Activated T-cell treated with anti-CD3 and anti-CD28 coated beads, Interleukin-2, amount 50 U/mL, for 24 hours (primary cell): ENCODE measurements around the gene IFI27.
"Not testable (repeated sequence)": the region's sequence is repeated elsewhere in the genome, so short reads cannot be mapped to it uniquely, and the experiment has no call there.

Experiments
- DNase-seq: peaks from one replicate; pipeline ENCODE4 v3.0.0-alpha.2; 2020
- H3K27ac Mint-ChIP-seq: 2 replicates; pipeline ENCODE4 v1.8.0; 2020; ENCODE audit warnings: mild to moderate bottlenecking, mixed read lengths
- H3K27me3 Mint-ChIP-seq: 2 replicates; pipeline ENCODE4 v1.8.0; 2020; ENCODE audit warnings: mixed read lengths
- H3K36me3 Mint-ChIP-seq: 2 replicates; pipeline ENCODE4 v1.8.0; 2020; ENCODE audit warnings: low read depth, mixed read lengths
- H3K4me1 Mint-ChIP-seq: 2 replicates; pipeline ENCODE4 v1.8.0; 2020; ENCODE audit warnings: low read depth, mixed read lengths
- H3K4me3 Mint-ChIP-seq: 2 replicates; pipeline ENCODE4 v1.8.0; 2020; ENCODE audit warnings: mild to moderate bottlenecking, moderate library complexity, mixed read lengths
- H3K9me3 Mint-ChIP-seq: 2 replicates; pipeline ENCODE4 v1.8.0; 2020; ENCODE audit warnings: mixed read lengths

The IFI27 gene

GRCh38 chr14:94110552-94111181, at the start of gene IFI27:
IFI27 (plus strand) TSS chr14:94110736.
- Mint-ChIP-seq H3K4me1 (no peaks in the 10 kb centered on the region), H3K27me3 (peaks cover 6% of the 10 kb centered on the region), H3K4me3 (no peak within 1 kb of the TSS), H3K9me3 (no peaks in the 10 kb centered on the region), H3K27ac (no peak within 1 kb of the TSS), H3K36me3 (no peaks in the 10 kb centered on the region)
- DNase-seq: no peak

- H3K4me3 Mint-ChIP-seq: no peak overlapping the region
- no peaks in the 10 kb centered on the region for H3K9me3 Mint-ChIP-seq
- H3K36me3 Mint-ChIP-seq: peaks cover 89% of the 10 kb centered on the region
These were observed 48.1 kb upstream of the IFI27 start for GRCh38 chr14:94062344-94062940.

DNA sequence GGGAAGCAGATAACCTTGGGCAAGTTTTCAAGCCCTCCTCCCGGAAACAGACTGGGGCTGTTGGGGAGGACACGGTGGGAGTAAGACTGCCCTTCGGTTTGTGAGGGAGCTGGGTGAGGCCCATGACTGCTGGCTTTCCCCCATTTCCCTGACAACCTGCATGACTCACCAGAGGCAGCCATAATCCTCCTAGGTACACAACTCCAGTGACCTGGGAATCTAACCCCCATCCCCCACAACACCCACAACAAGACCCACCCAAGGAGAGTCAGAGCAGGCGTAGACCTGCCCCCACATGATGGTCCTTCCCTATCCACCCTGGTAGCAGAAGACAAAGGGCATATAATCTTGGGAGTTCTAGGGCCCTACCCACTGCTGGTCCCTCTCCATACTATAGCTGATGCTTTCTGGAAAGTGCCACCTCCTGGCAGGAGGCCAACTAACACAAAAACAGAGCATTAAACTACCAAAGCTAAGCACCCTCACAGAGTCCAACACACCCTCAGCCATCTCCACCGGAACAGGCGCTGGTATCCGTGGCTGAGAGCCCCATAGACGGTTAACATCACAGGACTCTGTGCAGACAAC, 44.4 kb upstream of the IFI27 start:
- peaks cover 89% of the 10 kb centered on the region for H3K36me3 Mint-ChIP-seq
- no peak for DNase-seq
- peaks cover 28% of the 10 kb centered on the region for H3K9me3 Mint-ChIP-seq
- H3K27me3 Mint-ChIP-seq: no peaks in the 10 kb centered on the region
- H3K4me1 Mint-ChIP-seq: peaks cover 90% of the 10 kb centered on the region
- no peak overlapping the region for H3K4me3 Mint-ChIP-seq
- H3K27ac Mint-ChIP-seq: peak overlapping the region; percentile 69

More at GRCh38 chr14:94062344-94062940, 48.1 kb upstream of the IFI27 start:
- peaks cover 86% of the 10 kb centered on the region for H3K4me1 Mint-ChIP-seq
- no peaks in the 10 kb centered on the region for H3K27me3 Mint-ChIP-seq
- no peak for DNase-seq
- peak overlapping the region; percentile 53 for H3K27ac Mint-ChIP-seq

- H3K4me3 Mint-ChIP-seq, H3K27ac Mint-ChIP-seq, DNase-seq, H3K27me3 Mint-ChIP-seq: not testable (repeated sequence)
- H3K36me3 Mint-ChIP-seq: peaks cover 97% of the 10 kb centered on the region
- peaks cover 76% of the 10 kb centered on the region for H3K4me1 Mint-ChIP-seq
- H3K9me3 Mint-ChIP-seq: peaks cover 49% of the 10 kb centered on the region
These were observed 38.5 kb upstream of the IFI27 start for GRCh38 chr14:94072076-94072475.

- peaks cover 74% of the 10 kb centered on the region for H3K4me1 Mint-ChIP-seq
- H3K27ac Mint-ChIP-seq: peak overlapping the region; percentile 46
- H3K4me3 Mint-ChIP-seq: peak overlapping the region; percentile 55
- peaks cover 35% of the 10 kb centered on the region for H3K9me3 Mint-ChIP-seq
- DNase-seq: no peak
- H3K27me3 Mint-ChIP-seq: no peaks in the 10 kb centered on the region
- peaks cover 97% of the 10 kb centered on the region for H3K36me3 Mint-ChIP-seq
These were observed 36.0 kb upstream of the IFI27 start for GRCh38 chr14:94074534-94074933.

- H3K27me3 Mint-ChIP-seq: no peaks in the 10 kb centered on the region
- peaks cover 32% of the 10 kb centered on the region for H3K9me3 Mint-ChIP-seq
- H3K4me1 Mint-ChIP-seq: peaks cover 74% of the 10 kb centered on the region
- peak overlapping the region; percentile 66 for H3K4me3 Mint-ChIP-seq
- DNase-seq: no peak
- no peak overlapping the region for H3K27ac Mint-ChIP-seq
- H3K36me3 Mint-ChIP-seq: peaks cover 97% of the 10 kb centered on the region
These were observed 35.5 kb upstream of the IFI27 start for GRCh38 chr14:94075008-94075407.

DNA sequence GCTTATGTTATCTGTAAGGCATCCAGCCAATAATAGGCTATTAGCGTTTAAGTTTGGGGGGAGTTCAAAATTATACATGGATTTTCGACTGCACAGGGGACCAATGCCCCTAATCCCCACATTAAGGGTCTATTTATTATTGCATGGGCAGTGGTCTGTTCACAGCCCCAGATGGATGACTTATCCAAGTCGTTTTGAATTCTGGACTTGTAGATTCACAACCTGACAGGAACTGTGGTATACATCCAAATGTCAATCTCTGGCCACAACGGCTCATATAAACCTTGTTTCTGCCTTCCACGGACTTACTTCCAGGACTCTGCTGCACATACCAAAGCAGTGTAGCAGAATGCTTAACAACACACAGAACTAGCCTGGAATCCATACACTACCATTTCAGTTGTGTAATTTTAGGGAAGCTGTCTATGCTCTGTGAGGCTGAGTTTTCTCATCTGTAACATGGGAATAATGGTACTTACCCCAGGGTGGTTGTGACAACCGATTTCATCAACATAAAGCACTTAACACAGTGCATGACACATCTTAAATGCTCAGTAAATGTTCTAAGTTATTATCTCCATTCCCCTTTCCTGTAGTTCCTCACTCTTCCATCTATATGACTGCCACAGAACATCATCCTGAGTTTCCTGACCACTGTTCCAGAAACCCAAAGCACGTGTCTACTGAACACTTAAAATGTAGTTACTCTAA, 33.3 kb upstream of the IFI27 start:
- peak overlapping the region; percentile 99 for H3K4me3 Mint-ChIP-seq
- peak overlapping the region; percentile 1 for H3K27ac Mint-ChIP-seq
- DNase-seq: no peak
- H3K4me1 Mint-ChIP-seq: peaks cover 69% of the 10 kb centered on the region
- H3K27me3 Mint-ChIP-seq: no peaks in the 10 kb centered on the region
- peaks cover 16% of the 10 kb centered on the region for H3K9me3 Mint-ChIP-seq
- H3K36me3 Mint-ChIP-seq: peaks cover 90% of the 10 kb centered on the region

- Mint-ChIP-seq H3K9me3 (peaks cover 15% of the 10 kb centered on the region), H3K27me3 (no peaks in the 10 kb centered on the region), H3K4me1 (peaks cover 72% of the 10 kb centered on the region), H3K36me3 (peaks cover 86% of the 10 kb centered on the region), H3K4me3 (peak overlapping the region; percentile 99), H3K27ac (peak overlapping the region; percentile 99)
- DNase-seq: no peak
These were observed 32.7 kb upstream of the IFI27 start for GRCh38 chr14:94077823-94078222.

DNA sequence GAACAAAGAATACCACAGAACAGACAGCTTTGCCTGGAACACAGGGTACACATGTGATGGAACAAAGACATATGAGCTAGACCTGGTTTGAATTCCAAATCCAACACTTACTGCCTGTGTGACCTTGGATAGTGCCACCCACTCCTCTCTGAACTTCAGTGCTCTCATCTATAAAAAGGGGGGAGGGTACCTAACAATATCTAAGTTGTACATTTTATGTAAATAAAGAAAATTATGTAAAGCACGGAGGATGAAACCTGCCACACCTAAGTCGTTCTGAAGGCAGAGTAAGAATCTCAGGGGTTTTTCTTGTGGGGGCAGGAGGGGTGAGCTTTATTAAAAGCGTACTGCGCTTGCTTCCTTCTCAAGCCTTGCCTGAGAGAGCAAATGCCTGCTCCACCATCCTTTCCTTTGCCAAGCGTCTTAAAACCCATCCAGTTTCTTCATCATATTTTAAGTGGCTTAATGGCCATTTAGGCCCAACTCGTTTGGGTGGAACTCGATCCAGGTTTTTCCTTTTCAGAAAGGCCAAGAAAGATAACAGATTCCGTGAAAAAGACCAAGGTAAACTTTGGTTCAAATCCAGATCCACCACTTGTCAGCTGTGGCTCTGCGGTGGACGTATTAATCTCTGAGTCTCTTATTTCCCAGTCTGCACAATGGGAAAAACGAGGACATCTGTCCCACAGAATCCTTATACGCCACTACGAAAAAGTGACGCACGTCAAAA, 30.5 kb upstream of the IFI27 start:
- no peak for DNase-seq
- peak overlapping the region; percentile 99 for H3K27ac Mint-ChIP-seq
- H3K4me3 Mint-ChIP-seq: peak overlapping the region; percentile 99
- H3K27me3 Mint-ChIP-seq: no peaks in the 10 kb centered on the region
- peaks cover 6% of the 10 kb centered on the region for H3K9me3 Mint-ChIP-seq
- H3K36me3 Mint-ChIP-seq: peaks cover 66% of the 10 kb centered on the region
- peaks cover 66% of the 10 kb centered on the region for H3K4me1 Mint-ChIP-seq

DNA sequence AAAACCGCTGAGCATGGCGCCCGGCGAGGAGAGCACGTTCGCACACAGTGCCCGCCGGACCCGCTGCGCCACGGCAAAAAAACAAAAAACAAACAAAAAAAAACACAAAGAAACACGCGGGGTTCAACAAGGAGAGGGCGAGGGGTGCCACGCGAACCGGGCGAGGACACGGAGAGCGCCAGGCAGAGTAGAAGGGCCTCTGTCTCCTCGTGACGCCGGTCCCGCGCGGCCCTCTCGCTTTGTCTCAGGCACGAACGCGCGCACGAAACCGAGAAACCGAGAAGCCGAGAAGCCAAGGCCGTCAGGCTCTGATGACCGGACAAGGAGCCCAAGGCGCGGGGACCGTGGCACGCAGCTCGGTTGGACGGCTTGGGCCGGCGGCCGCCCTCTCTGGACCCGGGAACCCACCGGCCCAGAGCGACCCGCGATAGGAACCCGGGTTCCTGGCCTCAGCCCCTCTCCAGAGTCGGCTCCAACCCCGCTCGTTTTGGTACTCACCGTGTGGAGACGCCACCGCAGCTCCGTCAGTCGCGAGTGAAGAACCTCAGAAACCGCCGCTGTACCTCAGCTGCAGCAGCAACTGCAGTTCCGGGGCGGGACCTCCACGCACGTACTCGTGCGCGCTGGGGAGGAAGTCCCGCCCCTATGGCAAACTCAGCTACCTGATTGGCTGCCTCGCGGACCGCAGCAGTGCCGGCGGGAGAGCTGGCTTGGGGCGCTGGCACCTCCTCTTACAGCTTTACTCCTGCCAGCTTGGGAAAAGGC, 29.7 kb upstream of the IFI27 start, which contains the start of the genes DDX24 and IFI27L1:
TSS of gene DDX24 (minus strand) at position 582 of the 765 bp plus-strand sequence. CDS start 1,460 bp downstream, outside the sequence.
TSS of gene IFI27L1 (plus strand) at position 690 of the 765 bp plus-strand sequence. CDS start 15,628 bp downstream, outside the sequence.
- Mint-ChIP-seq H3K27ac (peak within 1 kb of the TSS; percentile 99), H3K36me3 (peaks cover 58% of the 10 kb centered on the region), H3K4me3 (peak within 1 kb of the TSS; percentile 99), H3K27me3 (no peaks in the 10 kb centered on the region), H3K9me3 (no peaks in the 10 kb centered on the region), H3K4me1 (peaks cover 60% of the 10 kb centered on the region)
- DNase-seq: peak; percentile 96

DNA sequence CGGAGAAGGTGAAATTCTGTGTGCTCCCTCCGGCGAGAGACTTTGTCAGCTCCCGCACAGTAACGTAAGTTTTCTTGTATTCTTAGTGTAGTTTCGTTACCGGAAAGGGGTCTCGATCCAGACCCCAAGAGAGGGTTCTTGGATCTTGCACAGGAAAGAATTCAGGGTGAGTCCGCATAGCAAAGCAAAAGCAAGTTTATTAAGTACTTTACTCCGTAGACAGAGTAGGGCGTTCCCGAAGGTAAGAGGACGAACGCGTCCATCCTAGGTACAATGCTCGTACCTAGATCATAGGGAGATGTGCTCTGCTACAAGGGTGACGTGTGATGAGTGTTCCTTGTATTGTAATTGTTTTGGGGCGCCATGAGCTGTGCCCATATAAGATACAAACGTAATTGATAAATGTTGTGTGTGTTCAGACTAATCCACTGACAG, 29.1 kb upstream of the IFI27 start:
- no peak for DNase-seq
- H3K4me1 Mint-ChIP-seq: peaks cover 54% of the 10 kb centered on the region

GRCh38 chr14:94087891-94088290, 22.6 kb upstream of the IFI27 start:
- Mint-ChIP-seq H3K36me3 (no peaks in the 10 kb centered on the region), H3K4me3 (no peak overlapping the region), H3K27me3 (no peaks in the 10 kb centered on the region), H3K9me3 (no peaks in the 10 kb centered on the region), H3K4me1 (peaks cover 3% of the 10 kb centered on the region), H3K27ac (no peak overlapping the region)
- no peak for DNase-seq

More for the DNA sequence above, 29.1 kb upstream of the IFI27 start:
- Mint-ChIP-seq H3K9me3 (no peaks in the 10 kb centered on the region), H3K27me3 (no peaks in the 10 kb centered on the region), H3K27ac (peak overlapping the region; percentile 99), H3K36me3 (peaks cover 52% of the 10 kb centered on the region), H3K4me3 (peak overlapping the region; percentile 99)

DNA sequence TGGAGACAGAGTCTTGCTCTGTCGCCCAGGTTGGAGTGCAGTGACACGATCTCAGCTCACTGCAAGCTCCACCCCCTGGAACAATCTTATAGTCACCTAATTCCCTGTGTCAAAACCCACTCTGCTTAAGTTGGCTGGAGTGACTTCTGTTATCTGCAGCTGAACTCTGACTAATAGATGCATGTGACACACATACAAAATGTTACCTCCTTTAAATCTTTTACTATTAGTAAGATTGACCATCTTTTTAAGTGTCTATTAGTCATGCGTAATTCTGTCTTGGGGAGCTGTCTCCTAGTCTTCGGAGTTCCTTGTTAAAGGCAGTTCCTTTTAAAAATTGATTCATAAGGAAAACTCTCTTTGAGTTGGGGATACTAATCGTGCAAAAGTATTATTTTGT, 22.0 kb upstream of the IFI27 start:
- no peak overlapping the region for H3K4me3 Mint-ChIP-seq
- H3K36me3 Mint-ChIP-seq: no peaks in the 10 kb centered on the region
- no peaks in the 10 kb centered on the region for H3K27me3 Mint-ChIP-seq
- no peak for DNase-seq
- H3K27ac Mint-ChIP-seq: no peak overlapping the region
- no peaks in the 10 kb centered on the region for H3K4me1 Mint-ChIP-seq
- no peaks in the 10 kb centered on the region for H3K9me3 Mint-ChIP-seq
